Hypothalamus (tissue), 51 donors: ENCODE data around the gene MOB3C.

ENCODE experiments used
- DNase-seq, 51 donors: peaks; one replicate each; lab custom pipeline; 2025; lab: John Stamatoyannopoulos, UW

Gene MOB3C

DNA sequence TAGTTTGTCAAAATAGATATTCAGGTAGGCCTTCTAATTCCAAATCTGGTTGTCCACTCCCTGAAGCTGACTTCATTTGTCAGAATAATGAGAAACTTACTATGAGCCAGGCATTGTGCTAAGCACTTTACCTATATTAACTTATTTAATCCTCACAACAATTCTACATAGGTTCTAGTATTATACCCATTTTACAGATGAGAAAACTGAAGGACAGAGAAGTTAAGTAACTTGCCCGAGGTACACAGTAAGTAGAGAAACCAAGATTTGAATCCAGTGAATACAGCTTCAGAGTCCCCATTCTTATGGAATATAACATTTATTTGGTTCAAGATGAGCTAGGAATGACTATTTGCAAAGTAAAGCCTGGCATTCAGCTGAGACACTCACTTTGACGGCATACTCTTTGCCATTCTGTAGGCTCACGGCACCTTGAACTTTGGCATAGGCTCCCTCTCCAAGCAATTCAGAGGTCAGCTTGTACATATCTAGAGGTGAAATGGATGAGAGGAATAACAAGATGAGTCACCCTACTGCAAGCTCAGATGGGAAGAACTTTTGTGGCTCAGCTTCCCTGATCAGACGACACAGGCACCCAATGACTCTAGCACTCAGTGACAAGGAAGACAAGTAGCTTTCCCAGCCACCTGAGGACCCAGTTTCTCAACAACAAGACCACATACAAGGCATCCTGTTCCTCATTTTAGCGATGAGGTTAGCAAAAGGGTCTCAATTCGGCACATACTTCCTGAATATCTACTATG lies 36.3 kb downstream of the MOB3C start:
- peak in 1 of 51 donors; percentile 9 for DNase-seq

GRCh38 chr1:46577671-46578070 lies 38.9 kb downstream of the MOB3C start:
- no peak for DNase-seq

DNA sequence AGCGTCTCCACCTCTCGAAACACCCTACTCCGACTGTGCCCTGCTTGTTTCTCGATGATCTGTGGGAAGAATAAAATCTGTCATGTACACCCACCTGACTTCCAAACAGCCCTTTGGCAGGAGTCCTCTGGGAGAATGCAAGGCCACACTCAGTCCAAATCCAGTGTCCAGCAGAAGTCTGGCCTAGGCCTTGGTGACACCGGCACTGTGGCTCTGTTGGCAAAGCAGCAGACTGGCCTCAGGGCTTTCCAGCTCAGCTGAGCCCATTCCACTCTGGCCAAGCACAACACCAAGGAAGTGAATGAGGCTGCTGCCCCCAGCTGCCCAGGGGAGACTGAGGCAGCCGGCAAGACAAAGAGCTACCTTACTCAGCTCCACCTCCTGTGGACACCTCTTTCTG lies 40.0 kb downstream of the MOB3C start:
- DNase-seq = peak in 3 of 51 donors; percentile 16 to 17 (median 17)

GRCh38 chr1:46575778-46576177 lies 40.8 kb downstream of the MOB3C start:
- DNase-seq = no peak

- no peak for DNase-seq
These were observed 41.3 kb downstream of the MOB3C start for GRCh38 chr1:46575300-46575699.

DNA sequence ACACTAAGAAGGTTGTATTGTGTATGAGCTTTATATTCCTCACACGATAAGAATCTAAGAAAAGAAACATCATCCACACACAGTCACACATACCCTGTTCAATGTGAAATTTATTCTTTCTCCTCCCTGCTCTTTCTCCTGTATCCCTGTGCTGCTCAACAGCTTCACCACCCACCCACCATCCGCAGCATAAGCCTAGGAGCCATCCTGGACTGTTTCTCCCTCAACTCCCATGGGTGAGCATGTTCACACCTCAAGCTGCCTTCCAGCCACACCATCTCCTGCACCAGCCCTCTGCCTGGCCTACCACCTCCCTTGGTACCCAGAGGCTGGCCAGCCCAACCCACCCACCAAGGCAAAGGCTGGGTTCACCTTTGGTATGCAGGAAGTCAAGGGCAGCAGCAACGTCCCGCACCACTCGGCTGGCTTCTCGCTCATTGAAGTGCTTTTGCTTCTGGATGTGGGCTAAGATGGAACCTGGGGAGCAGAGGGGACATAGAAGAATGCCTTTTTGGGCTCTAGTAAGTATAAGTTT lies 44.9 kb downstream of the MOB3C start:
- DNase-seq = no peak

DNA sequence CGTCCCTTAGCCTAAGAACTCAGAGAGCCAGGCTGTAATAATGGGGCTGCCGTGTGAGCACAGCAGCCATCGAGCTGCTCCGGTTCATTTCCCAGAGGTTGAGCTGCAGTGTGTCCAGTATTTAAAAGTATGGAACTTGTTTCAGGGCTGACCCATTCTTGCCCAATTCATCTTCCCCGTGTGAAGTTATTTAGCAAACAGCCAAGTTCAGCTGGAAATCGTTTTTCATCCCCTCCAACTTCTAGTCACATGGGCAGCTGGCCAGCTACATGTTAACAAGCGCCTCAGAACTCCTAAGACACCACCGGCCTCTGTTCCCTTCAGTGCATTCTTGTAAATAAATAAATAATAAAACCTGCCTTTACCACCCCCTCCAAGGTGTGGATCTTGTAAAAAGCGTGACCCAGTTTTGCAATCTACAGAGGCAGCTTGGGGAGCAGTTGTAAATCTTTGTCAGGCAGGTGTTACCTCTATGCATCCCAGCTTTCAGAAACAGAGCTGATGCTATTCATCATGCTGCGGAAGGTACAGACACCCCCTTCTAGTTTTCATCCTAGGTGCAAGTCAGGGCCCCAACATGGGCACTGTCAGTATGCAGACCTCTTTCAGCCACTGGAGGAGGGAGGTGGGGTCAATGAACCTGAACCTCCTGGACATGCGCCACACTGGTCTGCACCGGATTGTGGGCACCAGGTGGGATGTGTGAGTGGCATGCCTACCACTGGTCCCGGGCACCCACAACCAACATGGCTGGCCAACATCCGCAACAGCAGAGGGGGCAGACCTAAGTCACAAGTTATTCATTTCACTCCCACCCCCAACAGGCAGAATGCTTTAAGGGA lies 46.5 kb downstream of the MOB3C start:
- DNase-seq = no peak

DNA sequence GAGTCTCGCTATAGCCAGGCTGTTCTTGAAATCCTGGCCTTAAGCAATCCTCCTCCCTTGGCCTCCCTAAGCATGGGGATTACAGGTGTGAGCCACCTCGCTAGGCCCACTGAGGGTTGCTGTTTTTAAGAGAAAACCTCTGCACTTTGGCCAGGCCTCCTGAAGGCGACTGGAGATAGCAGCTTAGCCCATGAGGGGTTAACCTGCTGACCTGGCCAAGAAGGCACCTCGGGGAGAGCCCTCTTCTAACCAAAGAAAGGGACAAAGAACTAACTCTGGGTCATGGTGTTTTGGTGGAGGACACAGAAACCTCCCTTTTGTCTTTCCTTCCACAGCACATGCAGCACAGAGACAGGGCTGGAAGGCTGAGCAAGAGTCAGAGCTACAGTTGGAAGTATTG lies 47.5 kb downstream of the MOB3C start:
- no peak for DNase-seq

- DNase-seq = no peak
These were observed 48.1 kb downstream of the MOB3C start for GRCh38 chr1:46568461-46568891.

DNA sequence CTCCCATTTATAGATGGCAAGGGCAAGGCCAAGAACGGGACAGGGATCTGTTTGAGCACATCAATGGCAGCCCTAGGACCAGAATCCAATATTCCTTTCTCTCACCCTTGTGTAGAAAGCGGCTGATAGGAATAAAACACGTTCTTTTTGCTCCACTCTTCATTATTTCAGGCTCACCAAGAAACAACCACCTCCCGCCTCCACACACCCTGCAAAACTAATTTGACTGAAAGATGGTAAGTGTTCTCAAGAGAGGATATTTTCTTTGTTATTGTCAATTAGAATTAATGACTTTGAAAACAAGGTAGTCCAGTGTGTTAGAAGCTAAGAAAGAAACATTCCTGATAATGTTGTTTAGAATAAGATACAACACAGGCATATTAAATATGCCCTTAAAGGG lies 53.3 kb downstream of the MOB3C start:
- DNase-seq = peak in 1 of 51 donors; percentile 17

DNA sequence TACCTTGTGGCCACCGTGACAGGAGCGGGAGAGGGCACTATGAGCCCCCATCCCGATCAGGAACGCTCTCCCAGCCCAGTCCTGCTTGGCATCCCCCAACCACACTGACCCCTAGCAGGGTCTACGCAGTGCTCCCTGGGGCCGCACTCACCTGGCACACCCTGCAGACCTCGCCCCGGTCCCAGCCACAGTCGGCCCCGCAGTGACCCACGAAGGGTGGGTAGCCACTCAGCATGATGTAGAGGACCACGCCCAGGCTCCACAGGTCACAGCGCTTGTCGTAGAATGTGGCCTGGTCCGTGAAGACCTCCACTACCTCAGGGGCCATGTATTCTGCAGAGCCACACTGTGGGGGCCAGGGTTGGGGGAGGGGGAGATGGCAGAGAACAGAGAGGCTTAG lies 54.1 kb downstream of the MOB3C start:
- DNase-seq = no peak

- DNase-seq = no peak
These were observed 57.6 kb downstream of the MOB3C start for GRCh38 chr1:46558966-46559365.

GRCh38 chr1:46558141-46558963 lies 58.3 kb downstream of the MOB3C start:
- DNase-seq = peak in 2 of 51 donors; percentile 15 to 46
